ENCODE data around the gene VWA3B. TPM values are rescaled to one million over a fixed set of nuclear protein-coding genes. Genes with fewer than 3 reads are reported as not detected.

VWA3B gene
- total RNA-seq, 1 donor from 2014 or later, result not detected

- H4K20me1 ChIP-seq (ENCODE audit: insufficient read depth, low read length), result no peaks in the 10 kb centered on the region
- Mint-ChIP-seq H3K9me3 (ENCODE audit: unreplicated experiment) (no peaks in the 10 kb centered on the region), H3K27ac (ENCODE audit: unreplicated experiment) (no peak overlapping the region), H3K27me3 (ENCODE audit: low read depth, unreplicated experiment) (peaks cover 39% of the 10 kb centered on the region), H3K36me3 (ENCODE audit: low read depth, unreplicated experiment) (no peaks in the 10 kb centered on the region), H3K4me3 (ENCODE audit: unreplicated experiment) (no peak overlapping the region), H3K4me1 (ENCODE audit: low read depth, unreplicated experiment) (no peaks in the 10 kb centered on the region)
- H3K27me3 ChIP-seq (ENCODE audit: insufficient read depth, low read length), result no peaks in the 10 kb centered on the region
- FAIRE-seq (no peak), DNase-seq (ENCODE audit: low read depth) (no peak)
- no peak overlapping the region for H3K27ac ChIP-seq (ENCODE audit: low read depth, low read length)
- no peak overlapping the region for H3K9ac ChIP-seq (ENCODE audit: low read length)
- no peaks in the 10 kb centered on the region for H3K79me2 ChIP-seq (ENCODE audit: insufficient read depth, low read length)
- H3K4me1 ChIP-seq (ENCODE audit: insufficient read depth, low read length), result no peaks in the 10 kb centered on the region
- no peak overlapping the region for H3K4me2 ChIP-seq (ENCODE audit: low read length)
- TF ChIP-seq EZH2 (IDR thresholded peaks at IDR 0.05; ENCODE audit: insufficient read depth, low read length) (no peak), CTCF (IDR thresholded peaks at IDR 0.05; ENCODE audit: insufficient read depth, low read depth, low read length) (no peak)
- H2AFZ ChIP-seq (ENCODE audit: low read depth, low read length), result no peak overlapping the region
- no peaks in the 10 kb centered on the region for H3K36me3 ChIP-seq (ENCODE audit: insufficient read depth, low read length)
- H3K9me3 ChIP-seq (ENCODE audit: insufficient read depth, low read depth, low read length), result peaks cover 3% of the 10 kb centered on the region
- H3K4me3 ChIP-seq (ENCODE audit: insufficient read depth, low read depth, low read length), result no peak overlapping the region
Observed at GRCh38 chr2:98037666-98038336, 49.2 kb upstream of the VWA3B start.

GRCh38 chr2:98039085-98039756 is 47.7 kb upstream of the VWA3B start:
- no peak overlapping the region for H3K4me3 ChIP-seq (ENCODE audit: insufficient read depth, low read depth, low read length)
- H2AFZ ChIP-seq (ENCODE audit: low read depth, low read length), result no peak overlapping the region
- no peaks in the 10 kb centered on the region for H3K4me1 Mint-ChIP-seq (ENCODE audit: low read depth, unreplicated experiment)
- H3K9me3 ChIP-seq (ENCODE audit: insufficient read depth, low read depth, low read length), result peaks cover 3% of the 10 kb centered on the region
- FAIRE-seq (no peak), DNase-seq (ENCODE audit: low read depth) (no peak)
- H3K4me1 ChIP-seq (ENCODE audit: insufficient read depth, low read length), result no peaks in the 10 kb centered on the region
- H3K36me3 Mint-ChIP-seq (ENCODE audit: low read depth, unreplicated experiment), result no peaks in the 10 kb centered on the region
- TF ChIP-seq CTCF (IDR thresholded peaks at IDR 0.05; ENCODE audit: insufficient read depth, low read depth, low read length) (no peak), EZH2 (IDR thresholded peaks at IDR 0.05; ENCODE audit: insufficient read depth, low read length) (no peak)
- H3K9ac ChIP-seq (ENCODE audit: low read length), result no peak overlapping the region
- H3K79me2 ChIP-seq (ENCODE audit: insufficient read depth, low read length), result no peaks in the 10 kb centered on the region
- no peaks in the 10 kb centered on the region for H3K27me3 ChIP-seq (ENCODE audit: insufficient read depth, low read length)
- H3K27ac Mint-ChIP-seq (ENCODE audit: unreplicated experiment), result no peak overlapping the region
- H3K36me3 ChIP-seq (ENCODE audit: insufficient read depth, low read length), result no peaks in the 10 kb centered on the region
- H3K27ac ChIP-seq (ENCODE audit: low read depth, low read length), result no peak overlapping the region
- H3K4me2 ChIP-seq (ENCODE audit: low read length), result no peak overlapping the region
- H3K4me3 Mint-ChIP-seq (ENCODE audit: unreplicated experiment), result no peak overlapping the region
- peaks cover 2% of the 10 kb centered on the region for H3K9me3 Mint-ChIP-seq (ENCODE audit: unreplicated experiment)
- peaks cover 34% of the 10 kb centered on the region for H3K27me3 Mint-ChIP-seq (ENCODE audit: low read depth, unreplicated experiment)
- H4K20me1 ChIP-seq (ENCODE audit: insufficient read depth, low read length), result no peaks in the 10 kb centered on the region

Data from astrocyte (in vitro differentiated cells and primary cell).